Astrocyte of the spinal cord (primary cell): ENCODE measurements around the gene SNX10.

Experiments used
- DNase-seq: peaks from one replicate; pipeline ENCODE4 v3.0.0; 2011; ENCODE audit warnings: low read depth, low spot score
- H3K4me3 ChIP-seq: 2 replicates; pipeline ENCODE4 v1.5.1; 2011; ENCODE audit warnings: low read depth, mild to moderate bottlenecking, low read length, moderate library complexity
- in situ Hi-C: cut with HindIII; loops from 2 replicates; pipeline ENCODE4 v1.10.0; 2017; ENCODE audit warnings: low sequenced_read_pairs
- TF ChIP-seq, protein P1 (sequence below): IDR thresholded peaks from 2 replicates; pipeline ENCODE4 v1.5.1; 2012; ENCODE audit warnings: low read depth, mild to moderate bottlenecking, low read length, inconsistent platforms

SNX10 gene

DNA sequence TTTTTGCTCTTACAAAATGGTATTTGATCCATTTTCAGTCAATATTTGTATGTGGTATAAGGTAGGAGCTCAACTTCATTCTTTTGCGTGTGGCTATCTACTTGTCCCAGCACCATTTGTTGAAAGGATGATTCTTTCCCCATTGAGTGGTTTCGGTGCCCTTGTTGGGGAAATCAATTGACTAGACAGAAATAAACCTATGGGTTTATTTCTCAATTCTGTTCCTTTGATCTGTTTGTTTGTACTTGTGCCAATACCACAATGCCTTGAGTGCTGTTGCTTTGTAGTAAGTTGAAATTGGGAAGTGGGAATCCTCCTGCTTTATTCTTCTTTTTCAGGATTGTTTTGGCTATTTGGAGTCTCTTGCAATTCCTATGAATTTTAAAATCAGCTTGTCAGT, 41.0 kb downstream of the SNX10 start:
- in situ Hi-C loops: no loop called here
- H3K4me3 ChIP-seq: no peak overlapping the region
- TF ChIP-seq, protein P1, sequence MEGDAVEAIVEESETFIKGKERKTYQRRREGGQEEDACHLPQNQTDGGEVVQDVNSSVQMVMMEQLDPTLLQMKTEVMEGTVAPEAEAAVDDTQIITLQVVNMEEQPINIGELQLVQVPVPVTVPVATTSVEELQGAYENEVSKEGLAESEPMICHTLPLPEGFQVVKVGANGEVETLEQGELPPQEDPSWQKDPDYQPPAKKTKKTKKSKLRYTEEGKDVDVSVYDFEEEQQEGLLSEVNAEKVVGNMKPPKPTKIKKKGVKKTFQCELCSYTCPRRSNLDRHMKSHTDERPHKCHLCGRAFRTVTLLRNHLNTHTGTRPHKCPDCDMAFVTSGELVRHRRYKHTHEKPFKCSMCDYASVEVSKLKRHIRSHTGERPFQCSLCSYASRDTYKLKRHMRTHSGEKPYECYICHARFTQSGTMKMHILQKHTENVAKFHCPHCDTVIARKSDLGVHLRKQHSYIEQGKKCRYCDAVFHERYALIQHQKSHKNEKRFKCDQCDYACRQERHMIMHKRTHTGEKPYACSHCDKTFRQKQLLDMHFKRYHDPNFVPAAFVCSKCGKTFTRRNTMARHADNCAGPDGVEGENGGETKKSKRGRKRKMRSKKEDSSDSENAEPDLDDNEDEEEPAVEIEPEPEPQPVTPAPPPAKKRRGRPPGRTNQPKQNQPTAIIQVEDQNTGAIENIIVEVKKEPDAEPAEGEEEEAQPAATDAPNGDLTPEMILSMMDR: no peak
- DNase-seq: no peak

GRCh38 chr7:26334166-26334859, 42.7 kb downstream of the SNX10 start:
- no peak overlapping the region for H3K4me3 ChIP-seq
- in situ Hi-C loops: no loop called here
- no peak for DNase-seq
- TF ChIP-seq, protein P1: no peak

GRCh38 chr7:26337232-26337865, 45.7 kb downstream of the SNX10 start:
- DNase-seq: no peak
- no peak overlapping the region for H3K4me3 ChIP-seq
- in situ Hi-C loops: no loop called here
- TF ChIP-seq, protein P1: no peak

- in situ Hi-C loops: no loop called here
- no peak overlapping the region for H3K4me3 ChIP-seq
- TF ChIP-seq, protein P1: no peak
- DNase-seq: no peak
Measured at GRCh38 chr7:26340476-26341018, 48.9 kb downstream of the SNX10 start.

GRCh38 chr7:26343320-26343832, 51.7 kb downstream of the SNX10 start:
- no peak for DNase-seq
- in situ Hi-C loops: no loop called here
- TF ChIP-seq, protein P1: no peak

GRCh38 chr7:26343837-26344236, 52.2 kb downstream of the SNX10 start:
- TF ChIP-seq, protein P1: no peak
- H3K4me3 ChIP-seq: no peak overlapping the region
- in situ Hi-C loops: no loop called here
- no peak for DNase-seq

More at GRCh38 chr7:26343320-26343832, 51.7 kb downstream of the SNX10 start:
- H3K4me3 ChIP-seq: no peak overlapping the region
